SK-N-SH (cell line): ENCODE measurements around the gene BRD1. TPM values are rescaled to one million over a fixed set of nuclear protein-coding genes. Genes with fewer than 3 reads are reported as not detected.

Experiments used
- CTCF ChIA-PET: fragments of 300-600, 350-600 bp; formaldehyde crosslinking; extraction: SDS; loops from one replicate; lab custom pipeline; 2021; lab: Yijun Ruan, JAX
- POLR2A ChIA-PET: fragments of 350-600 bp; sonication (Branson Sonifier 250); formaldehyde crosslinking; extraction: SDS; loops from one replicate; lab custom pipeline; 2020; ENCODE audit warnings: antibody characterized with exemption, inconsistent platforms; lab: Yijun Ruan, JAX
- DNase-seq: peaks from one replicate; pipeline ENCODE4 v3.0.0; 2012
- H2AFZ ChIP-seq: fragments of 200-600 bp; sonication (generic); 2 replicates; pipeline ENCODE4 v1.8.1; 2016; ENCODE audit warnings: antibody characterized with exemption, mild to moderate bottlenecking, low read depth
- H3F3A ChIP-seq: fragments of 200-600 bp; sonication (generic); replicated peaks from 2 replicates; pipeline ENCODE3; 2016; ENCODE audit warnings: antibody characterized with exemption, mild to moderate bottlenecking; ENCODE audit not compliant: insufficient read depth
- H3K27ac ChIP-seq, 2 experiments: fragments of 200-500 bp in 1 of 2; fragments of 200-600 bp in 1 of 2; sonication (Bioruptor generic) in 1 of 2; sonication (generic), shearing (Covaris generic) in 1 of 2; 2 replicates each; pipeline versions ENCODE4 v1.5.1 to v1.6.1; 2014 to 2016; ENCODE audit warnings: low read depth in 2 of 2, inconsistent platforms in 1 of 2, low read length in 1 of 2, mild to moderate bottlenecking in 1 of 2, mixed read lengths in 1 of 2
- H3K27me3 ChIP-seq: fragments of 200-600 bp; sonication (generic), shearing (Covaris generic); 2 replicates; pipeline ENCODE4 v1.6.1; 2016; ENCODE audit warnings: mixed run types; ENCODE audit not compliant: insufficient read depth
- H3K36me3 ChIP-seq, 2 experiments: fragments of 200-500 bp in 1 of 2; fragments of 200-600 bp in 1 of 2; sonication (Bioruptor generic) in 1 of 2; sonication (generic) in 1 of 2; replicated peaks in 1 of 2; 2 replicates each; pipeline versions ENCODE3 to v1.5.1; 2014 to 2016; ENCODE audit warnings: low read length in 1 of 2, mild to moderate bottlenecking in 1 of 2; ENCODE audit not compliant: insufficient read depth in 2 of 2, control insufficient read depth in 1 of 2
- H3K4me1 ChIP-seq, 2 experiments: fragments of 200-500 bp in 1 of 2; fragments of 200-600 bp in 1 of 2; sonication (Bioruptor generic) in 1 of 2; sonication (generic), shearing (Covaris generic) in 1 of 2; 2 replicates each; pipeline versions ENCODE4 v1.5.1 to v1.6.1; 2014 to 2016; ENCODE audit warnings: low read depth in 1 of 2, low read length in 1 of 2, mixed run types in 1 of 2; ENCODE audit not compliant: insufficient read depth in 2 of 2, control insufficient read depth in 1 of 2
- H3K4me2 ChIP-seq: fragments of 200-600 bp; sonication (generic), shearing (Covaris generic); 2 replicates; pipeline ENCODE4 v1.6.1; 2017; ENCODE audit warnings: mixed run types
- H3K4me3 ChIP-seq, 2 experiments: fragments of 200-500 bp in 1 of 2; fragments of 200-600 bp in 1 of 2; sonication (Bioruptor generic) in 1 of 2; sonication (generic), shearing (Covaris generic) in 1 of 2; 2 replicates each; pipeline versions ENCODE4 v1.5.1 to v1.8.1; 2014 to 2016; ENCODE audit warnings: low read depth in 2 of 2, inconsistent platforms in 1 of 2, low read length in 1 of 2, mild to moderate bottlenecking in 1 of 2, mixed read lengths in 1 of 2, moderate library complexity in 1 of 2
- H3K79me2 ChIP-seq: fragments of 200-600 bp; sonication (generic); 2 replicates; pipeline ENCODE4 v1.8.1; 2017; ENCODE audit warnings: mild to moderate bottlenecking; ENCODE audit not compliant: insufficient read depth
- H3K9ac ChIP-seq: fragments of 200-600 bp; sonication (generic); 2 replicates; pipeline ENCODE4 v1.6.1; 2017; ENCODE audit warnings: mixed run types
- H3K9me2 ChIP-seq: fragments of 200-600 bp; sonication (generic); 2 replicates; pipeline ENCODE4 v1.6.1; 2017; ENCODE audit warnings: mixed run types
- H3K9me3 ChIP-seq: fragments of 200-600 bp; sonication (generic); 2 replicates; pipeline ENCODE4 v1.6.1; 2017; ENCODE audit warnings: mixed run types, mild to moderate bottlenecking, moderate library complexity
- H4K20me1 ChIP-seq: fragments of 200-600 bp; sonication (generic); 2 replicates; pipeline ENCODE4 v1.6.1; 2017; ENCODE audit warnings: mild to moderate bottlenecking, mixed run types; ENCODE audit not compliant: insufficient read depth
- FOSL2 ChIP-seq: IDR thresholded peaks from 2 replicates; pipeline ENCODE4 v1.4.0; 2012; ENCODE audit warnings: low read depth, mild to moderate bottlenecking, moderate library complexity, borderline replicate concordance
- FOXJ3 ChIP-seq: sonication (generic); formaldehyde crosslinking; IDR thresholded peaks from 2 replicates; pipeline ENCODE4 v1.5.1; 2020; ENCODE audit warnings: mild to moderate bottlenecking, missing genetic modification reagents
- MXI1 ChIP-seq: IDR thresholded peaks from 2 replicates; pipeline ENCODE4 v1.6.1; 2012; ENCODE audit warnings: mild to moderate bottlenecking, low read depth, low read length, improper control_type of control experiment
- NRF1 ChIP-seq: IDR thresholded peaks from 2 replicates; pipeline ENCODE4 v1.6.1; 2012; ENCODE audit warnings: low read depth, mild to moderate bottlenecking, low read length
- RAD21 ChIP-seq: IDR thresholded peaks from 2 replicates; pipeline ENCODE4 v1.6.1; 2012; ENCODE audit warnings: mild to moderate bottlenecking, low read length
- REST ChIP-seq: IDR thresholded peaks from 2 replicates; pipeline ENCODE4 v1.6.1; 2012; ENCODE audit warnings: mild to moderate bottlenecking, low read depth, low read length, moderate library complexity
- SMC3 ChIP-seq: IDR thresholded peaks from 2 replicates; pipeline ENCODE4 v1.6.1; 2012; ENCODE audit warnings: low read depth, low read length, improper control_type of control experiment
- TEAD4 ChIP-seq: IDR thresholded peaks from 2 replicates; pipeline ENCODE4 v1.4.0; 2012; ENCODE audit warnings: mild to moderate bottlenecking, borderline replicate concordance; ENCODE audit not compliant: insufficient read depth
- USF1 ChIP-seq: IDR thresholded peaks from 2 replicates; pipeline ENCODE4 v1.4.0; 2012; ENCODE audit warnings: low read depth, borderline replicate concordance
- ZBTB33 ChIP-seq: IDR thresholded peaks from 2 replicates; pipeline ENCODE4 v1.4.0; 2012; ENCODE audit warnings: low read depth, borderline replicate concordance
- WGBS: methylation state at CpG from one replicate; pipeline ENCODE4 v1.1.6; 2017; ENCODE audit warnings: low lambda C conversion rate; 5-methylcytosine and 5-hydroxymethylcytosine counted together
- polyA plus RNA-seq, 3 experiments: library from polyadenylated mRNA; depleted of rRNA; stranded (reverse); fragments of >200 nt; gene quantifications; 2 replicates each; pipeline ENCODE4 v1.2.3, GENCODE V29; 2012

The BRD1 gene
- polyA plus RNA-seq, 1 of the 3 experiments (the other 2 are of a cell fraction) = 10.3 TPM

- no peak for TF ChIP-seq FOXJ3 (CRISPR knock-in tag)
These were observed 47.6 kb downstream of the BRD1 start (continued) for GRCh38 chr22:49779853-49780697.

- peaks cover 3 to 65% of the 10 kb centered on the region in 2 experiments for H3K36me3 ChIP-seq
- peaks cover 73% of the 10 kb centered on the region for H4K20me1 ChIP-seq
- no peak for DNase-seq
- no peaks in the 10 kb centered on the region; a peak in 1 of 4 replicates for H3K4me1 ChIP-seq
- no peak overlapping the region for H3K4me2 ChIP-seq
- H3K27ac ChIP-seq = no peak overlapping the region
- no peaks in the 10 kb centered on the region for H3F3A ChIP-seq
- H3K79me2 ChIP-seq = peaks cover 58% of the 10 kb centered on the region
- TF ChIP-seq REST (no peak), FOSL2 (no peak), SMC3 (no peak), NRF1 (no peak), USF1 (no peak), ZBTB33 (no peak), MXI1 (no peak), RAD21 (no peak), TEAD4 (no peak)
- 97% methylated on average over 9 of the region's 13 CpGs for WGBS
- no peaks in the 10 kb centered on the region for H3K9me2 ChIP-seq
- POLR2A ChIA-PET = no interaction called here
- no peak overlapping the region for H2AFZ ChIP-seq
- no peaks in the 10 kb centered on the region for H3K9me3 ChIP-seq
- no peaks in the 10 kb centered on the region for H3K27me3 ChIP-seq
- CTCF ChIA-PET = interaction anchor here (0.6 to 1.3 kb wide), 2 partner anchors 12 to 497 kb away, joined by 3 to 4 read pairs; no protein-coding TSS in a partner anchor
- no peak overlapping the region for H3K4me3 ChIP-seq
- no peak overlapping the region for H3K9ac ChIP-seq
These were observed 48.5 kb downstream of the BRD1 start for GRCh38 chr22:49779211-49779610.
